CD14-positive monocyte (primary cell): ENCODE data around the gene LIAS. TPM values are rescaled to one million over a fixed set of nuclear protein-coding genes. Genes with fewer than 3 reads are reported as not detected.

Experiments used
- DNase-seq, 3 donors: peaks; one replicate each; pipeline ENCODE4 v3.0.0-alpha.2; 2011 to 2022
- H2AFZ ChIP-seq: 2 replicates; pipeline ENCODE4 v1.6.0; 2012; ENCODE audit warnings: mild to moderate bottlenecking, low read depth, low read length, inconsistent platforms; ENCODE audit not compliant: insufficient read depth, poor library complexity, severe bottlenecking
- H3K27ac ChIP-seq, 2 donors: 1 replicate in 1 of 2; 2 replicates in 1 of 2; pipeline ENCODE4 v1.5.1; 2012 to 2013; ENCODE audit warnings: low read length in 2 of 2, control low read depth in 1 of 2, inconsistent platforms in 1 of 2, low read depth in 1 of 2, mild to moderate bottlenecking in 1 of 2
- H3K27me3 ChIP-seq, 2 donors: one replicate each; pipeline versions ENCODE4 v1.6.0 to v1.6.1; 2011 to 2013; ENCODE audit warnings: low read length in 2 of 2; ENCODE audit not compliant: control insufficient read depth in 2 of 2, insufficient read depth in 2 of 2
- H3K36me3 ChIP-seq, 2 donors: replicated peaks in 1 of 2; 1 replicate in 1 of 2; 2 replicates in 1 of 2; pipeline versions ENCODE4 v1.5.1 to v1.6.1; 2012 to 2013; ENCODE audit warnings: low read length in 2 of 2, control low read depth in 1 of 2, inconsistent platforms in 1 of 2, mild to moderate bottlenecking in 1 of 2; ENCODE audit not compliant: insufficient read depth in 2 of 2, control insufficient read depth in 1 of 2
- H3K4me1 ChIP-seq, 2 donors: 1 replicate in 1 of 2; 2 replicates in 1 of 2; pipeline versions ENCODE4 v1.5.1 to v1.6.1; 2012 to 2013; ENCODE audit warnings: low read length in 2 of 2, control low read depth in 1 of 2, inconsistent platforms in 1 of 2, mild to moderate bottlenecking in 1 of 2, moderate library complexity in 1 of 2; ENCODE audit not compliant: insufficient read depth in 2 of 2, control insufficient read depth in 1 of 2
- H3K4me2 ChIP-seq: replicated peaks from 2 replicates; pipeline ENCODE3; 2012; ENCODE audit warnings: low read length, moderate library complexity, mild to moderate bottlenecking; ENCODE audit not compliant: poor library complexity, severe bottlenecking; ENCODE audit errors: extremely low read depth
- H3K4me3 ChIP-seq, 3 experiments: fragments of 200-600 bp in 1 of 3; sonication (generic) in 1 of 3; replicated peaks in 1 of 3; 1 replicate in 2 of 3; 2 replicates in 1 of 3; pipeline ENCODE4 v1.5.1; 2011 to 2013; ENCODE audit warnings: low read length in 3 of 3, mild to moderate bottlenecking in 3 of 3, control low read depth in 2 of 3, low read depth in 2 of 3, inconsistent platforms in 1 of 3, moderate library complexity in 1 of 3
- H3K79me2 ChIP-seq: 2 replicates; pipeline ENCODE4 v1.6.0; 2012; ENCODE audit warnings: mild to moderate bottlenecking, control low read depth, inconsistent platforms, low read length, moderate library complexity; ENCODE audit not compliant: insufficient read depth
- H3K9ac ChIP-seq: 2 replicates; pipeline ENCODE4 v1.6.0; 2017; ENCODE audit warnings: low read length, mild to moderate bottlenecking; ENCODE audit not compliant: insufficient read depth, poor library complexity, severe bottlenecking
- H3K9me3 ChIP-seq, 2 donors: replicated peaks in 1 of 2; 1 replicate in 1 of 2; 2 replicates in 1 of 2; pipeline versions ENCODE4 v1.5.1 to v1.6.1; 2012 to 2013; ENCODE audit warnings: low read length in 2 of 2, control low read depth in 1 of 2; ENCODE audit not compliant: control insufficient read depth in 1 of 2, insufficient read depth in 1 of 2
- H4K20me1 ChIP-seq: 2 replicates; pipeline ENCODE4 v1.6.0; 2012; ENCODE audit warnings: mild to moderate bottlenecking, low read length, control low read depth, moderate library complexity; ENCODE audit not compliant: insufficient read depth
- H3K27ac Mint-ChIP-seq, 7 donors: one replicate each; pipeline ENCODE4 v1.8.0; 2020; ENCODE audit warnings: mild to moderate bottlenecking in 7 of 7, mixed read lengths in 7 of 7, moderate library complexity in 6 of 7, inconsistent platforms in 2 of 7
- H3K27me3 Mint-ChIP-seq, 3 donors: one replicate each; pipeline ENCODE4 v1.8.0; 2021 to 2022; ENCODE audit warnings: low read depth in 3 of 3, mild to moderate bottlenecking in 3 of 3, mixed read lengths in 3 of 3, moderate library complexity in 3 of 3, inconsistent platforms in 1 of 3
- H3K36me3 Mint-ChIP-seq, 2 donors: one replicate each; pipeline ENCODE4 v1.8.0; 2020; ENCODE audit warnings: mixed read lengths in 2 of 2, inconsistent platforms in 1 of 2, mild to moderate bottlenecking in 1 of 2
- H3K4me1 Mint-ChIP-seq: one replicate; pipeline ENCODE4 v1.8.0; 2020; ENCODE audit warnings: mild to moderate bottlenecking, mixed read lengths
- H3K4me3 Mint-ChIP-seq, 2 donors: one replicate each; pipeline ENCODE4 v1.8.0; 2020; ENCODE audit warnings: mild to moderate bottlenecking in 2 of 2, mixed read lengths in 2 of 2, moderate library complexity in 1 of 2
- H3K9me3 Mint-ChIP-seq, 7 donors: one replicate each; pipeline ENCODE4 v1.8.0; 2020 to 2022; ENCODE audit warnings: mixed read lengths in 7 of 7, mild to moderate bottlenecking in 6 of 7, moderate library complexity in 6 of 7, inconsistent platforms in 2 of 7
- WGBS: methylation state at CpG from one replicate; pipeline ENCODE4 v1.1.5; 2013; ENCODE audit warnings: missing lambda C conversion rate; ENCODE audit not compliant: insufficient coverage; 5-methylcytosine and 5-hydroxymethylcytosine counted together
- intact Hi-C, 2 donors: fragments of 100-400 bp; cut with micrococcal nuclease; formaldehyde crosslinking; loops; one replicate each; pipeline versions ENCODE4 v1.15.0 to v1.15.1; 2023
- polyA plus RNA-seq, 3 donors: library from polyadenylated mRNA; depleted of rRNA in 1 of 3; unstranded in 2 of 3; stranded (reverse) in 1 of 3; fragments of 300-500 nt in 2 of 3; fragments of >200 nt in 1 of 3; fragmentation: Illumina TruSeq in 2 of 3; gene quantifications; 1 replicate in 2 of 3; 2 replicates in 1 of 3; pipeline ENCODE4 v1.2.3, GENCODE V29; 2012 to 2021
- TF ChIP-seq, protein P1 (sequence below): fragments of 200-600 bp; IDR thresholded peaks from one replicate; pipeline ENCODE4 v1.8.0; 2022; ENCODE audit warnings: antibody characterized with exemption, mild to moderate bottlenecking

The LIAS gene
- polyA plus RNA-seq, 3 donors, result 7.2 to 8.9 (median 7.8) TPM

DNA sequence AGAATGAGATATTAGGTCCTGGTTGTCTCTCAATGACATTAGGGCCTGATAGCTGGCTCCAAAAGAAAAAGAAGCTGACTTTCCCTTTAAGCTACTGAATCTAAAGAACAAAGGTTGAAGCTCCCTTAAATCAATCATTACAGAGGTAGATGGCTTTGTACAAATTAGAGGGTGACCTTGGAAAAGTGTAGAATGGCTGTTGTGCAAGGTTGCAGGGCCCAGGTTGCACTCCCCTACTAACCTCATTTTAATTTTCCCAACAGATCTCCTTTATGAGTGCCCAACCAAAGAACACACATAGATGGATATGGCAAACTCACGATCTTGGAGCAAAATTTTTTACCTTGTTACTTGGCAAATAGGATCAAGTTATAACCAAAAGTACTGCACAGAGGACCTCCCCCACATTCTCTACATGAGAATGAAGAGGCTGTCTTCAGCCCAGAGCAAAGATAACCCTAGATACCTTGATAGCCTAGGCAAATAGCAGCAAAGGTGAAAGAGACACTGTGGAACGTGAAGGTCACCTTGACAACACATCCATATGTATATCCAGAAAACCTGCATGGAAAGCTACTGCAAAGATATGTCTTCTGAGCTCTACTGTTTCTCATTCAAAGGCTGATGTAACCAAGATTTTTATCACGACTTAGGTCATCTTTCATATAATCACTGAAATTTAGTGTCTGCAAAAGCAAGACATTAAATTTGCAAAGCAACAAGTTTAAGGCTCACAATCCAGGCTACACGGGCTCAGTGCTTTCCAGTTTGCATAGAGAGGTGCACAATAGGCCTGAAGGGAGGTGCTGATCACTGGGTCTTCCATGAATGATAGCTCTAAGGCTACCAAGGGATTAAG is 29.2 kb upstream of the LIAS start:
- no peak overlapping the region for H3K27ac Mint-ChIP-seq
- WGBS, result 100% methylated on average over 3 of the region's 4 CpGs
- no peaks in the 10 kb centered on the region for H3K9me3 Mint-ChIP-seq
- no peaks in the 10 kb centered on the region for H3K9me3 ChIP-seq
- TF ChIP-seq, protein P1, sequence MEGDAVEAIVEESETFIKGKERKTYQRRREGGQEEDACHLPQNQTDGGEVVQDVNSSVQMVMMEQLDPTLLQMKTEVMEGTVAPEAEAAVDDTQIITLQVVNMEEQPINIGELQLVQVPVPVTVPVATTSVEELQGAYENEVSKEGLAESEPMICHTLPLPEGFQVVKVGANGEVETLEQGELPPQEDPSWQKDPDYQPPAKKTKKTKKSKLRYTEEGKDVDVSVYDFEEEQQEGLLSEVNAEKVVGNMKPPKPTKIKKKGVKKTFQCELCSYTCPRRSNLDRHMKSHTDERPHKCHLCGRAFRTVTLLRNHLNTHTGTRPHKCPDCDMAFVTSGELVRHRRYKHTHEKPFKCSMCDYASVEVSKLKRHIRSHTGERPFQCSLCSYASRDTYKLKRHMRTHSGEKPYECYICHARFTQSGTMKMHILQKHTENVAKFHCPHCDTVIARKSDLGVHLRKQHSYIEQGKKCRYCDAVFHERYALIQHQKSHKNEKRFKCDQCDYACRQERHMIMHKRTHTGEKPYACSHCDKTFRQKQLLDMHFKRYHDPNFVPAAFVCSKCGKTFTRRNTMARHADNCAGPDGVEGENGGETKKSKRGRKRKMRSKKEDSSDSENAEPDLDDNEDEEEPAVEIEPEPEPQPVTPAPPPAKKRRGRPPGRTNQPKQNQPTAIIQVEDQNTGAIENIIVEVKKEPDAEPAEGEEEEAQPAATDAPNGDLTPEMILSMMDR, result no peak
- H3K27ac ChIP-seq, result no peak overlapping the region
- intact Hi-C loops, result no loop called here
- no peaks in the 10 kb centered on the region for H3K36me3 Mint-ChIP-seq
- no peaks in the 10 kb centered on the region for H3K27me3 ChIP-seq
- no peaks in the 10 kb centered on the region for H3K79me2 ChIP-seq
- DNase-seq, result no peak
- no peak overlapping the region for H3K4me2 ChIP-seq
- H3K4me3 Mint-ChIP-seq, result no peak overlapping the region
- no peaks in the 10 kb centered on the region for H3K36me3 ChIP-seq
- H3K9ac ChIP-seq, result no peak overlapping the region
- no peaks in the 10 kb centered on the region for H4K20me1 ChIP-seq
- H2AFZ ChIP-seq, result no peak overlapping the region
- H3K4me1 ChIP-seq, result no peaks in the 10 kb centered on the region
- no peaks in the 10 kb centered on the region for H3K4me1 Mint-ChIP-seq
- no peak overlapping the region for H3K4me3 ChIP-seq
- peaks cover 0 to 7% (median 4%) of the 10 kb centered on the region in 3 donors for H3K27me3 Mint-ChIP-seq

DNA sequence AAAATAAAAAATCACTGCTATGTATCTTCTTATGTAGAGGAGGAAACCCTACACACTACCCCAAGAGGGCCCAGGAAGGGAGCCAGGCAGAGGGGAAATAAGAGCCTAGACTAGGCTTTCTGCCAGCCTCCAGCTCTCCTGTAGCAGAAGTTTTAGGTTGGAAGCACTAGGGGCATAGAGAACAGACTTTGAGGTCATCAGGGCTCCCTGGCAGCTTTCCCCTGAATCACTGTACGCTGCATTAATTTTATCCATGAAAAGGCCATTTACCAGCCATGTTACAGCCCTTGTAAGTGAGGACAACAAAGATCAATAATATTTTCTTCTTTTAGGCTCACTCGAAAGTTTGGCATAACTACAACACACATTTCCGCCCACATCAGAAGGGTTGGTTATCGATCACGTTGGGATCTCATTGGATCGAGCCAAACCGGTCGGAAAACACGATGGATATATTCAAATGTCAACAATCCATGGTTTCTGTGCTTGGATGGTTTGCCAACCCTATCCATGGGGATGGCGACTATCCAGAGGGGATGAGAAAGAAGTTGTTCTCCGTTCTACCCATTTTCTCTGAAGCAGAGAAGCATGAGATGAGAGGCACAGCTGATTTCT is 24.9 kb upstream of the LIAS start:
- no CpG with 5 or more reads among the region's 11 CpGs for WGBS

More for the DNA sequence above, 24.9 kb upstream of the LIAS start:
- intact Hi-C loops, result no loop called here
- no peaks in the 10 kb centered on the region for H3K4me1 Mint-ChIP-seq
- H3K4me3 Mint-ChIP-seq, result no peak overlapping the region
- no peak overlapping the region for H3K27ac Mint-ChIP-seq
- Histone ChIP-seq H3K4me2 (no peak overlapping the region), H3K4me3 (no peak overlapping the region), H3K27ac (no peak overlapping the region), H2AFZ (no peak overlapping the region), H3K4me1 (no peaks in the 10 kb centered on the region), H3K79me2 (no peaks in the 10 kb centered on the region), H3K36me3 (no peaks in the 10 kb centered on the region), H3K27me3 (no peaks in the 10 kb centered on the region), H3K9ac (no peak overlapping the region), H3K9me3 (no peaks in the 10 kb centered on the region), H4K20me1 (no peaks in the 10 kb centered on the region)
- no peaks in the 10 kb centered on the region for H3K9me3 Mint-ChIP-seq
- TF ChIP-seq, protein P1, result no peak
- no peaks in the 10 kb centered on the region for H3K36me3 Mint-ChIP-seq
- peaks cover 5 to 11% (median 9%) of the 10 kb centered on the region in 3 donors for H3K27me3 Mint-ChIP-seq
- DNase-seq, result no peak
